ENCODE results near the gene MYPOP.

Gene MYPOP

GRCh38 chr19:45906221-45906620 lies 3.8 kb upstream of the MYPOP start:
- no peak overlapping the region for H3K4me3 ChIP-seq (ENCODE audit: low read depth in 1 of 2, low read length in 1 of 2)
- no peak for TF ChIP-seq CTCF (IDR thresholded peaks at IDR 0.05)
- H3K36me3 ChIP-seq: no peaks in the 10 kb centered on the region
- H3K27ac ChIP-seq: no peak overlapping the region
- no peaks in the 10 kb centered on the region for H3K9me3 ChIP-seq
- peaks cover 15 to 19% of the 10 kb centered on the region in 2 experiments for H3K4me1 ChIP-seq (ENCODE audit: control insufficient read depth in 1 of 2, insufficient read depth in 1 of 2, low read depth in 1 of 2, low read length in 1 of 2)
- H3K27me3 ChIP-seq: peaks cover 42% of the 10 kb centered on the region

GRCh38 chr19:45905011-45905410 lies 2.6 kb upstream of the MYPOP start:
- no peak for TF ChIP-seq CTCF (IDR thresholded peaks at IDR 0.05)
- no peaks in the 10 kb centered on the region for H3K9me3 ChIP-seq
- H3K4me1 ChIP-seq (ENCODE audit: control insufficient read depth in 1 of 2, insufficient read depth in 1 of 2, low read depth in 1 of 2, low read length in 1 of 2): peaks cover 17 to 20% of the 10 kb centered on the region in 2 experiments
- no peaks in the 10 kb centered on the region for H3K36me3 ChIP-seq
- peaks cover 32% of the 10 kb centered on the region for H3K27me3 ChIP-seq
- H3K27ac ChIP-seq: no peak overlapping the region
- H3K4me3 ChIP-seq (ENCODE audit: low read depth in 1 of 2, low read length in 1 of 2): no peak overlapping the region

GRCh38 chr19:45902651-45903625 lies 525 bp upstream of the MYPOP start:
- peak overlapping the region; percentile 77 for H3K27ac ChIP-seq
- peaks cover 17% of the 10 kb centered on the region for H3K36me3 ChIP-seq
- H3K4me3 ChIP-seq (ENCODE audit: low read depth in 1 of 2, low read length in 1 of 2): peak overlapping the region; percentile 84 to 93
- peaks cover 17 to 20% of the 10 kb centered on the region in 2 experiments for H3K4me1 ChIP-seq (ENCODE audit: control insufficient read depth in 1 of 2, insufficient read depth in 1 of 2, low read depth in 1 of 2, low read length in 1 of 2)
- TF ChIP-seq CTCF (IDR thresholded peaks at IDR 0.05): peak; percentile 43
- no peaks in the 10 kb centered on the region for H3K9me3 ChIP-seq
- peaks cover 27% of the 10 kb centered on the region for H3K27me3 ChIP-seq

GRCh38 chr19:45901432-45901911 lies 941 bp downstream of the MYPOP start:
- H3K9me3 ChIP-seq: no peaks in the 10 kb centered on the region
- peaks cover 17 to 20% of the 10 kb centered on the region in 2 experiments for H3K4me1 ChIP-seq (ENCODE audit: control insufficient read depth in 1 of 2, insufficient read depth in 1 of 2, low read depth in 1 of 2, low read length in 1 of 2)
- peak overlapping the region; percentile 84 to 93 for H3K4me3 ChIP-seq (ENCODE audit: low read depth in 1 of 2, low read length in 1 of 2)
- H3K27ac ChIP-seq: peak overlapping the region; percentile 47
- TF ChIP-seq CTCF (IDR thresholded peaks at IDR 0.05): no peak
- H3K36me3 ChIP-seq: peaks cover 24% of the 10 kb centered on the region
- H3K27me3 ChIP-seq: peaks cover 27% of the 10 kb centered on the region

GRCh38 chr19:45900738-45901431 lies 1.5 kb downstream of the MYPOP start:
- no peak for TF ChIP-seq CTCF (IDR thresholded peaks at IDR 0.05)
- H3K27ac ChIP-seq: peak overlapping the region; percentile 47

More at GRCh38 chr19:45900738-45901431, 1.5 kb downstream of the MYPOP start:
- Histone ChIP-seq H3K36me3 (peaks cover 24% of the 10 kb centered on the region), H3K9me3 (no peaks in the 10 kb centered on the region), H3K4me1 (ENCODE audit: control insufficient read depth in 1 of 2, insufficient read depth in 1 of 2, low read depth in 1 of 2, low read length in 1 of 2) (peaks cover 17 to 20% of the 10 kb centered on the region in 2 experiments), H3K4me3 (ENCODE audit: low read depth in 1 of 2, low read length in 1 of 2) (peak overlapping the region; percentile 84 to 93), H3K27me3 (peaks cover 25% of the 10 kb centered on the region)

All from neutrophil (primary cell).